Measurements from ENCODE around the gene BCO1. TPM values are rescaled to one million over a fixed set of nuclear protein-coding genes. Genes with fewer than 3 reads are reported as not detected.

The BCO1 gene
- total RNA-seq, 2 experiments from 2014 or later = not detected

- ATAC-seq (no peak), DNase-seq (no peak)
- no peaks in the 10 kb centered on the region for H3K36me3 Mint-ChIP-seq (ENCODE audit: low read depth)
- H3K9me3 Mint-ChIP-seq = no peaks in the 10 kb centered on the region
- no peak overlapping the region for H3K4me3 Mint-ChIP-seq
- no peak for TF ChIP-seq CTCF (IDR thresholded peaks at IDR 0.05)
- H3K27me3 Mint-ChIP-seq = no peaks in the 10 kb centered on the region
- no peak overlapping the region for H3K27ac Mint-ChIP-seq
- intact Hi-C loops (cut with micrococcal nuclease) = no loop called here
- peaks cover 7% of the 10 kb centered on the region for H3K4me1 Mint-ChIP-seq (ENCODE audit: low read depth)
- POLR2A ChIA-PET = no interaction called here
- CTCF ChIA-PET = interaction anchor here (1.2 to 1.3 kb wide), 3 partner anchors 8 to 403 kb away, joined by 3 to 4 read pairs (median 3); no protein-coding TSS in a partner anchor
Observed at GRCh38 chr16:81327447-81328196, 89.1 kb downstream of the BCO1 start.

DNA sequence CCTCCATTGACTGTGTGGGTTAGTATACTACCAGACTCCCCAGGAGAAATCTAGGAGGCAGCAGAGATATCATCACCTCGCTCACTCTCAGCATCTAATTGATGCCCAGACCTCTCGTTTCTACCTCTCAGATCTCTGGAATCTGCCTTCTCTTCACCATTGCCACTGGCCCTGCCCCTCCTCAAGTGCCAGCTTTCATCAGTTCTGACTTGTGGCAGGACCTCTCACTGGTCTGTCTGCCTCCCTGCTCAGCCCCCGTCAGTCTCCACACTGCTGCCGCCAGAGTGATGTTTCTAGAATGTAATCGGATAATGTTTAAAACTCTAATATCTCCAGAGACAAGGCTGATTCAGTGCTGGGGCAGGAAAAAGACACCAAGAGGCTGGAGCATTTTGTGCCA is 91.5 kb downstream of the BCO1 start:
- no peaks in the 10 kb centered on the region for H3K9me3 Mint-ChIP-seq
- H3K36me3 Mint-ChIP-seq (ENCODE audit: low read depth) = no peaks in the 10 kb centered on the region
- no peak overlapping the region for H3K27ac Mint-ChIP-seq
- CTCF ChIA-PET = no interaction called here
- intact Hi-C loops (cut with micrococcal nuclease) = no loop called here
- no peak for DNase-seq
- H3K27me3 Mint-ChIP-seq = no peaks in the 10 kb centered on the region
- no peak overlapping the region for H3K4me3 Mint-ChIP-seq
- POLR2A ChIA-PET = interaction anchor here (1.0 kb wide), 1 partner anchor 15 kb away, joined by 3 read pairs; the partner anchor contains the start of gene GAN
- TF ChIP-seq CTCF (IDR thresholded peaks at IDR 0.05) = no peak
- peaks cover 3% of the 10 kb centered on the region for H3K4me1 Mint-ChIP-seq (ENCODE audit: low read depth)
- no peak for ATAC-seq

DNA sequence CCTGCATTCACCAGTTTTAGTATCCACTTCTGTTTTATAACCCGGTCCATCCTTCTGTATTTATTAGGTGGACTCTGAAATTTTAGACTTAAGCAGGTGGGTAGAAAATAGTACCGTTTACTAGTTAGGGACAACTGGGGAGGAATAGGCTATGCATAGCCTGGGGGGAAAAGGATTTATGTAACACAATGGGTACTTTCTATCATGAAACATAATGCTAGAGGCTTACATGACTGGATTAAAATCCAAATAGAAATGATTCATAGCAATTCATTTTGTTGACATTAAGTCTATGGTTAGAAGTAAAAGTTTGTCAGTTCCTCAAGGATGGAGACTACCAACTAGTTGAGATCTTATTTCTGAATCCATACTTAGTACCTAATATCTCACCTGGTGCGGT is 94.9 kb downstream of the BCO1 start:
- Mint-ChIP-seq H3K9me3 (no peaks in the 10 kb centered on the region), H3K36me3 (ENCODE audit: low read depth) (peaks cover 4% of the 10 kb centered on the region), H3K4me1 (ENCODE audit: low read depth) (peaks cover 14% of the 10 kb centered on the region), H3K27ac (no peak overlapping the region), H3K4me3 (no peak overlapping the region), H3K27me3 (no peaks in the 10 kb centered on the region)
- CTCF ChIA-PET = no interaction called here
- DNase-seq = no peak
- ATAC-seq = no peak
- no peak for TF ChIP-seq CTCF (IDR thresholded peaks at IDR 0.05)
- intact Hi-C loops (cut with micrococcal nuclease) = no loop called here
- POLR2A ChIA-PET = no interaction called here

GRCh38 chr16:81335669-81336068 is 97.2 kb downstream of the BCO1 start:
- ChIA-PET POLR2A (interaction anchor here (0.9 to 1.0 kb wide), 2 partner anchors 12 to 39 kb away, joined by 3 read pairs; no protein-coding TSS in a partner anchor), CTCF (interaction anchor here (0.6 to 1.4 kb wide), 5 partner anchors 8 to 538 kb away, joined by 3 to 4 read pairs (median 3); no protein-coding TSS in a partner anchor)
- no peaks in the 10 kb centered on the region for H3K9me3 Mint-ChIP-seq
- ATAC-seq (peak; percentile 96), DNase-seq (peak; percentile 66)
- H3K4me1 Mint-ChIP-seq (ENCODE audit: low read depth) = peaks cover 14% of the 10 kb centered on the region
- H3K4me3 Mint-ChIP-seq = no peak overlapping the region
- intact Hi-C loops (cut with micrococcal nuclease) = no loop called here
- no peak for TF ChIP-seq CTCF (IDR thresholded peaks at IDR 0.05)
- peak overlapping the region; percentile 47 for H3K27ac Mint-ChIP-seq
- H3K27me3 Mint-ChIP-seq = no peaks in the 10 kb centered on the region
- peaks cover 4% of the 10 kb centered on the region for H3K36me3 Mint-ChIP-seq (ENCODE audit: low read depth)

- H3K27ac Mint-ChIP-seq = no peak overlapping the region
- ChIA-PET POLR2A (interaction anchor here (1.1 kb wide), 1 partner anchor 12 kb away, joined by 3 read pairs; no protein-coding TSS in a partner anchor), CTCF (interaction anchor here (0.8 to 1.5 kb wide), 4 partner anchors 12 to 132 kb away, joined by 3 to 4 read pairs (median 4); no protein-coding TSS in a partner anchor)
- no peaks in the 10 kb centered on the region for H3K27me3 Mint-ChIP-seq
- H3K9me3 Mint-ChIP-seq = no peaks in the 10 kb centered on the region
- H3K4me1 Mint-ChIP-seq (ENCODE audit: low read depth) = peaks cover 14% of the 10 kb centered on the region
- no peak overlapping the region for H3K4me3 Mint-ChIP-seq
- peaks cover 4% of the 10 kb centered on the region for H3K36me3 Mint-ChIP-seq (ENCODE audit: low read depth)
- intact Hi-C loops (cut with micrococcal nuclease) = no loop called here
- TF ChIP-seq CTCF (IDR thresholded peaks at IDR 0.05) = no peak
- no peak for DNase-seq
- ATAC-seq = no peak
Observed at GRCh38 chr16:81337097-81337496, 98.6 kb downstream of the BCO1 start.

All from activated CD8-positive, alpha-beta T cell treated with anti-CD3 and anti-CD28 coated beads for 36 hours (primary cell).